Neural progenitor cell (in vitro differentiated cells): Measurements from ENCODE around the gene PIGL.

Experiments
- CTCF ChIP-seq: fragments of 200-600 bp; sonication (generic); IDR thresholded peaks from 2 replicates; pipeline ENCODE4 v1.5.1; 2017; ENCODE audit warnings: antibody characterized with exemption, mild to moderate bottlenecking
- EZH2 ChIP-seq: fragments of 200-600 bp; sonication (generic); IDR thresholded peaks from 2 replicates; pipeline ENCODE4 v1.6.1; 2017; ENCODE audit warnings: antibody characterized with exemption, mild to moderate bottlenecking, moderate library complexity
- EZH2phosphoT487 ChIP-seq: fragments of 200-600 bp; sonication (generic); IDR thresholded peaks from 2 replicates; pipeline ENCODE4 v1.6.1; 2017; ENCODE audit warnings: antibody characterized with exemption

DNA sequence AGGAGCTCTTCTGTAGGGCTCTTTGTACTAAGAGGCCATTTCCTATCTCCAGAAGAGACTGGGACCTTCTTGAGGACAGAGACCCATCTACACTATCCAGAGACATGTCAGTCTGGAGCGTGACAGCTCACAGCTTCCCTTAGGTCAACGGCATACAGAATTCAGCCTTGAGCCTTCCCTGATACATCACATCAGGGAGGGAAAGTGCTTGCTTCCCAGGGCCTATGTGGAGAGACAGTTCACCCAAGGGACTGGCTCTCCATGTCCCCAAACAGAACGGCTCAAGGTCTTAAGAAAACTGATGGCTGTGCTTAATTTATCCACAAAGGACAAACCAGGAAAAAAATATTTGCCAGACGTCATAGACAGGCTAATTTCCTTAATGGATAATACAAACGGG lies 128.6 kb downstream of the PIGL start:
- TF ChIP-seq CTCF, result no peak
- no peak for TF ChIP-seq EZH2
- no peak for TF ChIP-seq EZH2phosphoT487
